ENCODE results near the gene COL9A1. TPM values are rescaled to one million over a fixed set of nuclear protein-coding genes. Genes with fewer than 3 reads are reported as not detected.

COL9A1 gene
- total RNA-seq, 4 donors from 2014 or later: 0.66 to 2.3 (median 1.2) TPM; not detected in 1

GRCh38 chr6:70222439-70222749 lies 80.5 kb downstream of the COL9A1 start:
- TF ChIP-seq EP300 (IDR thresholded peaks at IDR 0.05): no peak
- no peak for TF ChIP-seq POLR2A (IDR thresholded peaks at IDR 0.05)
- no peak for TF ChIP-seq CTCF (IDR thresholded peaks at IDR 0.05)
- DNase-seq (ENCODE audit: low spot score in 2 of 2): no peak
- WGBS, 2 donors: 39 to 41% methylated on average over 2 of the region's 2 CpGs
- Histone ChIP-seq H3K27ac (no peak overlapping the region), H3K4me1 (peaks cover 0 to 19% (median 0%) of the 10 kb centered on the region in 4 donors), H3K9me3 (no peaks in the 10 kb centered on the region), H3K36me3 (no peaks in the 10 kb centered on the region), H3K27me3 (no peaks in the 10 kb centered on the region), H3K4me3 (no peak overlapping the region)

- TF ChIP-seq POLR2A (IDR thresholded peaks at IDR 0.05) (no peak), CTCF (IDR thresholded peaks at IDR 0.05) (no peak)
- Histone ChIP-seq H3K4me3 (no peak overlapping the region), H3K27me3 (no peaks in the 10 kb centered on the region), H3K27ac (no peak overlapping the region), H3K36me3 (no peaks in the 10 kb centered on the region), H3K9me3 (no peaks in the 10 kb centered on the region), H3K4me1 (peaks cover 0 to 19% (median 0%) of the 10 kb centered on the region in 4 donors)
- DNase-seq (ENCODE audit: low spot score in 2 of 2): no peak
- 65 to 72% methylated on average over 6 of the region's 6 CpGs for WGBS, 2 donors
Observed at GRCh38 chr6:70221715-70222438, 81.0 kb downstream of the COL9A1 start.

GRCh38 chr6:70221025-70221714 lies 81.7 kb downstream of the COL9A1 start:
- H3K4me1 ChIP-seq: peaks cover 0 to 19% (median 0%) of the 10 kb centered on the region in 4 donors
- no peak for TF ChIP-seq POLR2A (IDR thresholded peaks at IDR 0.05)
- peak; percentile 43 to 87 (median 76) for TF ChIP-seq CTCF (IDR thresholded peaks at IDR 0.05)
- TF ChIP-seq EP300 (IDR thresholded peaks at IDR 0.05): no peak
- H3K9me3 ChIP-seq: no peaks in the 10 kb centered on the region
- WGBS, 2 donors: 18 to 21% methylated on average over 4 of the region's 4 CpGs
- no peak overlapping the region for H3K27ac ChIP-seq
- no peak overlapping the region for H3K4me3 ChIP-seq
- no peaks in the 10 kb centered on the region for H3K27me3 ChIP-seq
- no peaks in the 10 kb centered on the region for H3K36me3 ChIP-seq
- no peak for DNase-seq (ENCODE audit: low spot score in 2 of 2)

GRCh38 chr6:70219943-70220613 lies 82.8 kb downstream of the COL9A1 start:
- H3K4me1 ChIP-seq: peaks cover 0 to 13% (median 0%) of the 10 kb centered on the region in 4 donors
- H3K27me3 ChIP-seq: no peaks in the 10 kb centered on the region
- no peak overlapping the region for H3K4me3 ChIP-seq
- no peaks in the 10 kb centered on the region for H3K36me3 ChIP-seq
- TF ChIP-seq CTCF (IDR thresholded peaks at IDR 0.05): no peak
- no peak for TF ChIP-seq POLR2A (IDR thresholded peaks at IDR 0.05)
- TF ChIP-seq EP300 (IDR thresholded peaks at IDR 0.05): no peak
- no peak for DNase-seq (ENCODE audit: low spot score in 2 of 2)
- WGBS, 2 donors: 79 to 85% methylated on average over 1 of the region's 1 CpG
- no peaks in the 10 kb centered on the region for H3K9me3 ChIP-seq
- H3K27ac ChIP-seq: no peak overlapping the region

GRCh38 chr6:70216767-70217166 lies 86.1 kb downstream of the COL9A1 start:
- Histone ChIP-seq H3K9me3 (no peaks in the 10 kb centered on the region), H3K4me3 (no peak overlapping the region), H3K27ac (no peak overlapping the region), H3K4me1 (peaks cover 0 to 6% (median 0%) of the 10 kb centered on the region in 4 donors), H3K27me3 (no peaks in the 10 kb centered on the region), H3K36me3 (no peaks in the 10 kb centered on the region)
- 56 to 67% methylated on average over 8 of the region's 8 CpGs for WGBS, 2 donors
- no peak for TF ChIP-seq EP300 (IDR thresholded peaks at IDR 0.05)
- TF ChIP-seq POLR2A (IDR thresholded peaks at IDR 0.05): no peak
- TF ChIP-seq CTCF (IDR thresholded peaks at IDR 0.05): no peak
- no peak for DNase-seq (ENCODE audit: low spot score in 2 of 2)

All from tibial nerve (tissue), 4 donors.